GM12864 (cell line): ENCODE results near the gene C9orf57.
"Not testable (repeated sequence)": the region's sequence is repeated elsewhere in the genome, so short reads cannot be mapped to it uniquely, and the experiment has no call there.

Experiments
- DNase-seq: peaks from one replicate; pipeline ENCODE4 v3.0.0-alpha.2; 2011; ENCODE audit warnings: low read depth
- H3K4me3 ChIP-seq: 2 replicates; pipeline ENCODE4 v1.5.1; 2011; ENCODE audit warnings: mild to moderate bottlenecking, low read depth, low read length, control low read depth
- CTCF ChIP-seq: IDR thresholded peaks from 2 replicates; pipeline ENCODE4 v1.5.1; 2011; ENCODE audit warnings: low read depth, mild to moderate bottlenecking, moderate library complexity, low read length, control low read depth, inconsistent platforms; ENCODE audit errors: missing control alignments

The C9orf57 gene

GRCh38 chr9:72025906-72026305 lies 34.5 kb downstream of the C9orf57 start:
- TF ChIP-seq CTCF, result no peak
- DNase-seq, result no peak
- no peak overlapping the region for H3K4me3 ChIP-seq

GRCh38 chr9:72023596-72023995 lies 36.8 kb downstream of the C9orf57 start:
- no peak for TF ChIP-seq CTCF
- no peak overlapping the region for H3K4me3 ChIP-seq
- no peak for DNase-seq

- no peak for DNase-seq
- H3K4me3 ChIP-seq, result no peak overlapping the region
- TF ChIP-seq CTCF, result no peak
Observed at GRCh38 chr9:72022841-72023240, 37.6 kb downstream of the C9orf57 start.

GRCh38 chr9:72013292-72013760 lies 47.1 kb downstream of the C9orf57 start:
- DNase-seq, result no peak
- no peak overlapping the region for H3K4me3 ChIP-seq
- no peak for TF ChIP-seq CTCF

GRCh38 chr9:72012646-72013045 lies 47.8 kb downstream of the C9orf57 start:
- no peak for TF ChIP-seq CTCF
- no peak overlapping the region for H3K4me3 ChIP-seq

GRCh38 chr9:72007726-72008125 lies 52.7 kb downstream of the C9orf57 start:
- not testable (repeated sequence) for DNase-seq, H3K4me3 ChIP-seq

More at GRCh38 chr9:72012646-72013045, 47.8 kb downstream of the C9orf57 start:
- DNase-seq, result no peak

GRCh38 chr9:72006501-72006900 lies 53.9 kb downstream of the C9orf57 start:
- H3K4me3 ChIP-seq, result no peak overlapping the region
- DNase-seq, result no peak
- no peak for TF ChIP-seq CTCF

- TF ChIP-seq CTCF, result no peak
- DNase-seq, result no peak
- H3K4me3 ChIP-seq, result no peak overlapping the region
Observed at GRCh38 chr9:72005451-72005850, 55.0 kb downstream of the C9orf57 start.
